HG02763 (cell line): ENCODE results near the gene TSSK1B.
"Not testable (repeated sequence)": the region's sequence is repeated elsewhere in the genome, so short reads cannot be mapped to it uniquely, and the experiment has no call there.

ENCODE experiments used
- ATAC-seq: cut with Tn5 transposase; IDR thresholded peaks from one replicate; pipeline ENCODE4 v1.9.1; 2021; ENCODE audit warnings: mild to moderate bottlenecking, moderate library complexity; ENCODE audit not compliant: unreplicated experiment

The TSSK1B gene

GRCh38 chr5:113434889-113435288 is at the start of gene TSSK1B:
TSSK1B (minus strand) TSS chr5:113434989; CDS start chr5:113434839, 150 bp downstream.
- no peak for ATAC-seq

- no peak for ATAC-seq
These were observed 45.5 kb upstream of the TSSK1B start for GRCh38 chr5:113480243-113480642.

GRCh38 chr5:113478691-113479090 is 43.9 kb upstream of the TSSK1B start:
- no peak for ATAC-seq

- ATAC-seq, result no peak
These were observed 39.4 kb upstream of the TSSK1B start for GRCh38 chr5:113474100-113474728.

GRCh38 chr5:113463032-113463431 is 28.2 kb upstream of the TSSK1B start:
- no peak for ATAC-seq

- ATAC-seq, result not testable (repeated sequence)
These were observed 22.3 kb upstream of the TSSK1B start for GRCh38 chr5:113457106-113457505.

GRCh38 chr5:113452941-113453340 is 18.2 kb upstream of the TSSK1B start:
- ATAC-seq, result no peak

- ATAC-seq, result no peak
These were observed 17.0 kb upstream of the TSSK1B start for GRCh38 chr5:113451797-113452196.

- no peak for ATAC-seq
These were observed 16.1 kb upstream of the TSSK1B start for GRCh38 chr5:113450929-113451328.

- no peak for ATAC-seq
These were observed 15.7 kb upstream of the TSSK1B start for GRCh38 chr5:113450462-113450861.

GRCh38 chr5:113448252-113448651 is 13.5 kb upstream of the TSSK1B start:
- ATAC-seq, result no peak

GRCh38 chr5:113447498-113448050 is 12.8 kb upstream of the TSSK1B start:
- no peak for ATAC-seq

- no peak for ATAC-seq
These were observed 11.7 kb upstream of the TSSK1B start for GRCh38 chr5:113446358-113446927.

- ATAC-seq, result no peak
These were observed 2.3 kb upstream of the TSSK1B start for GRCh38 chr5:113437111-113437510.

GRCh38 chr5:113435575-113435974 is 786 bp upstream of the TSSK1B start:
- no peak for ATAC-seq

GRCh38 chr5:113433862-113434612 is 752 bp downstream of the TSSK1B start:
- no peak for ATAC-seq

- ATAC-seq, result no peak
These were observed 1.7 kb downstream of the TSSK1B start for GRCh38 chr5:113433071-113433470.

GRCh38 chr5:113427871-113428574 is 6.8 kb downstream of the TSSK1B start:
- ATAC-seq, result no peak

GRCh38 chr5:113425909-113426308 is 8.9 kb downstream of the TSSK1B start:
- no peak for ATAC-seq

GRCh38 chr5:113421693-113422092 is 13.1 kb downstream of the TSSK1B start:
- no peak for ATAC-seq

GRCh38 chr5:113405530-113405929 is 29.3 kb downstream of the TSSK1B start:
- ATAC-seq, result no peak
